Measurements from ENCODE around the gene DIO3. TPM values are rescaled to one million over a fixed set of nuclear protein-coding genes. Genes with fewer than 3 reads are reported as not detected.

Gene DIO3
- total and polyA plus RNA-seq, 2 of the 4 experiments (the other 2 are of a cell fraction), result not detected

- Histone ChIP-seq H4K8ac (ENCODE audit: low read depth in 2 of 2, low read length in 2 of 2) (no peak overlapping the region), H3K14ac (replicated peaks; ENCODE audit: low read depth, low read length) (no peak overlapping the region), H3K36me3 (ENCODE audit: control insufficient read depth, insufficient read depth, low read length) (no peaks in the 10 kb centered on the region), H3K9me3 (ENCODE audit: control insufficient read depth, insufficient read depth, low read length) (no peaks in the 10 kb centered on the region; the same call in 1 of the 2 replicates), H3K27me3 (ENCODE audit: control insufficient read depth, insufficient read depth, low read length) (peaks cover 37% of the 10 kb centered on the region), H3K27ac (ENCODE audit: insufficient read depth, low read length) (no peak overlapping the region), H2BK120ac (ENCODE audit: low read depth, low read length) (no peak overlapping the region), H3K9me1 (ENCODE audit: insufficient read depth, low read length) (no peaks in the 10 kb centered on the region), H3K56ac (ENCODE audit: extremely low read depth, insufficient read depth, low read length) (no peak overlapping the region), H2AK9ac (replicated peaks; ENCODE audit: low read depth, low read length, poor library complexity) (no peak overlapping the region), H2BK5ac (ENCODE audit: low read depth, low read length, poor library complexity, severe bottlenecking) (no peak overlapping the region), H2AK5ac (ENCODE audit: low read depth, low read length) (no peak overlapping the region), H2AFZ (replicated peaks; ENCODE audit: low read length, poor library complexity) (no peak overlapping the region), H2BK20ac (ENCODE audit: low read depth, low read length) (no peak overlapping the region), H3K9ac (ENCODE audit: low read depth, low read length) (no peak overlapping the region), H4K20me1 (ENCODE audit: insufficient read depth, low read length) (no peaks in the 10 kb centered on the region), H4K91ac (ENCODE audit: insufficient read depth, low read depth, low read length) (no peak overlapping the region), H3K4ac (ENCODE audit: low read depth, low read length) (no peak overlapping the region), H4K5ac (ENCODE audit: low read depth, low read length) (no peak overlapping the region), H2BK15ac (ENCODE audit: low read depth, low read length) (no peak overlapping the region), H3K4me3 (ENCODE audit: insufficient read depth, low read depth, low read length) (no peak overlapping the region), H3K4me1 (ENCODE audit: control insufficient read depth, insufficient read depth, low read length) (no peaks in the 10 kb centered on the region), H3K4me2 (ENCODE audit: low read depth, low read length) (no peak overlapping the region), H3K23ac (ENCODE audit: low read depth, low read length) (no peak overlapping the region), H3K18ac (ENCODE audit: low read depth, low read length) (no peak overlapping the region), H3K79me1 (ENCODE audit: low read depth in 1 of 2, low read length in 2 of 2) (no peaks in the 10 kb centered on the region)
- CTCF ChIA-PET, result no interaction called here
- TF ChIP-seq CEBPB (IDR thresholded peaks at IDR 0.05; ENCODE audit: low read depth, low read length) (no peak), USF2 (IDR thresholded peaks at IDR 0.05; ENCODE audit: low read depth, low read length) (no peak), MAFK (IDR thresholded peaks at IDR 0.05; ENCODE audit: low read depth, low read length) (no peak), MAZ (IDR thresholded peaks at IDR 0.05; ENCODE audit: borderline replicate concordance, low read depth, low read length) (no peak), RCOR1 (IDR thresholded peaks at IDR 0.05; ENCODE audit: insufficient replicate concordance, low read length) (no peak), BHLHE40 (IDR thresholded peaks at IDR 0.05; ENCODE audit: low read depth, low read length) (no peak), POLR2A (IDR thresholded peaks at IDR 0.05; ENCODE audit: low read depth, low read length) (no peak), CTCF (conservative IDR thresholded peaks at IDR 0.05; ENCODE audit: low read depth, low read length) (no peak), NFE2L2 (IDR thresholded peaks at IDR 0.05; ENCODE audit: low read depth, low read length) (no peak), MXI1 (IDR thresholded peaks at IDR 0.05; ENCODE audit: borderline replicate concordance, low read depth, low read length) (no peak), RFX5 (IDR thresholded peaks at IDR 0.05; ENCODE audit: low read depth, low read length) (no peak), SMC3 (IDR thresholded peaks at IDR 0.05; ENCODE audit: low read depth, low read length) (no peak), CHD1 (IDR thresholded peaks at IDR 0.05; ENCODE audit: low read depth, low read length) (no peak), FOS (IDR thresholded peaks at IDR 0.05; ENCODE audit: low read depth, low read length) (no peak)
- no peak for DNase-seq
- intact Hi-C loops (cut with micrococcal nuclease) (no loop called here), dilution Hi-C loops (cut with HindIII; ENCODE audit: low sequenced_read_pairs, unreplicated experiment) (no loop called here), in situ Hi-C loops (cut with MboI; ENCODE audit: low sequenced_read_pairs) (no loop called here)
- WGBS, 2 experiments (ENCODE audit: extremely low coverage in 2 of 2, insufficient read length in 1 of 2), result no CpG with 5 or more reads among the region's 8 CpGs
- POLR2A ChIA-PET (ENCODE audit: unreplicated experiment), result no interaction called here
- ATAC-seq (ENCODE audit: low read depth), result no peak
- BruUV-seq (replicated peaks), result no TSS peak
Observed at GRCh38 chr14:101578489-101578888, 17.2 kb downstream of the DIO3 start.

All from IMR-90 (cell line).